HepG2 (cell line): Measurements from ENCODE around the gene SRGAP3. TPM values are rescaled to one million over a fixed set of nuclear protein-coding genes. Genes with fewer than 3 reads are reported as not detected.
A peak's percentile ranks its signal among the peaks of the same experiment; 100 is the strongest.

Experiments used
- ATAC-seq: fragments of 200-7000 bp; cut with Tn5 transposase; 3 replicates; pipeline ENCODE4 v1.9.1; 2020; ENCODE audit warnings: mild to moderate bottlenecking, moderate library complexity
- BruUV-seq: library from RNA; stranded (reverse); fragments of 400-500 nt; replicated peaks from 2 replicates; lab custom pipeline; 2021; lab: Mats Ljungman, UMichigan
- CTCF ChIA-PET: fragments of 300-600 bp; formaldehyde crosslinking; extraction: SDS; loops from one replicate; lab custom pipeline; 2021; ENCODE audit warnings: low total read pairs, inconsistent platforms, low intra/inter-chr PET ratio; lab: Yijun Ruan, JAX
- POLR2A ChIA-PET: fragments of 350-600 bp; sonication (Branson Sonifier 250); formaldehyde crosslinking; loops from one replicate; lab custom pipeline; 2020; ENCODE audit warnings: antibody characterized with exemption, inconsistent platforms; lab: Yijun Ruan, JAX
- DNase-seq: peaks from one replicate; pipeline ENCODE4 v3.0.0-alpha.2; 2015; ENCODE audit warnings: low spot score
- FAIRE-seq: peaks from 3 replicates; lab custom pipeline; 2011; peaks lifted over from hg19 to GRCh38; lab: Jason Lieb, UNC
- H2AFZ ChIP-seq: one replicate; pipeline ENCODE4 v1.6.1; 2011; ENCODE audit warnings: low read length, inconsistent platforms
- H3K27ac ChIP-seq: fragments of 300-600 bp; 3 replicates; pipeline ENCODE4 v1.8.0; 2011; ENCODE audit warnings: mixed run types, mild to moderate bottlenecking, mixed read lengths, low read length, inconsistent platforms; ENCODE audit not compliant: insufficient read depth; ENCODE audit errors: extremely low read length
- H3K27me3 ChIP-seq, 2 experiments: fragments of 200-600 bp in 1 of 2; 2 replicates in 1 of 2; 3 replicates in 1 of 2; pipeline versions ENCODE4 v1.6.0 to v1.8.0; 2011; ENCODE audit warnings: low read length in 2 of 2, mild to moderate bottlenecking in 2 of 2, moderate library complexity in 2 of 2, inconsistent platforms in 1 of 2; ENCODE audit not compliant: insufficient read depth in 2 of 2, control insufficient read depth in 1 of 2
- H3K36me3 ChIP-seq, 2 experiments: fragments of 200-600 bp in 1 of 2; replicated peaks in 1 of 2; 2 replicates in 1 of 2; 3 replicates in 1 of 2; pipeline versions ENCODE4 v1.5.1 to v1.8.0; 2011; ENCODE audit warnings: low read length in 2 of 2, inconsistent platforms in 1 of 2; ENCODE audit not compliant: insufficient read depth in 2 of 2, control insufficient read depth in 1 of 2
- H3K4me1 ChIP-seq: 2 replicates; pipeline ENCODE4 v1.5.1; 2012; ENCODE audit warnings: low read length, inconsistent platforms; ENCODE audit not compliant: insufficient read depth
- H3K4me2 ChIP-seq: 2 replicates; pipeline ENCODE4 v1.6.0; 2011; ENCODE audit warnings: low read depth, low read length, inconsistent platforms
- H3K4me3 ChIP-seq, 3 experiments: fragments of 200-600 bp in 1 of 3; sonication (generic), shearing (Covaris generic) in 1 of 3; replicated peaks in 1 of 3; 2 replicates each; pipeline ENCODE4 v1.5.1; 2011 to 2016; ENCODE audit warnings: low read length in 3 of 3, inconsistent platforms in 2 of 3, low read depth in 2 of 3, mild to moderate bottlenecking in 2 of 3, control low read depth in 1 of 3, mixed read lengths in 1 of 3; ENCODE audit not compliant: insufficient read depth in 1 of 3
- H3K79me2 ChIP-seq: one replicate; pipeline ENCODE4 v1.6.1; 2011; ENCODE audit warnings: low read length, inconsistent platforms; ENCODE audit not compliant: insufficient read depth
- H3K9ac ChIP-seq: 2 replicates; pipeline ENCODE4 v1.6.0; 2011; ENCODE audit warnings: mild to moderate bottlenecking, low read depth, low read length, inconsistent platforms; ENCODE audit not compliant: insufficient read depth
- H3K9me3 ChIP-seq: 2 replicates; pipeline ENCODE4 v1.5.1; 2012; ENCODE audit warnings: mild to moderate bottlenecking, low read length
- H4K20me1 ChIP-seq: 2 replicates; pipeline ENCODE4 v1.6.0; 2011; ENCODE audit warnings: inconsistent platforms, mild to moderate bottlenecking, low read length, moderate library complexity; ENCODE audit not compliant: insufficient read depth
- FOXO4 ChIP-seq: sonication (generic); formaldehyde crosslinking; conservative IDR thresholded peaks from 2 replicates; pipeline ENCODE4 v1.8.1; 2023; ENCODE audit warnings: missing genetic modification reagents
- NR2F1 ChIP-seq, 2 experiments: fragments of 450-650 bp in 1 of 2; formaldehyde crosslinking in 1 of 2; IDR thresholded peaks; 2 replicates each; pipeline versions ENCODE4 v1.5.0 to v1.6.1; 2016 to 2020; ENCODE audit warnings: mild to moderate bottlenecking in 1 of 2, missing compliant biosample characterization in 1 of 2, missing genetic modification reagents in 1 of 2, moderate library complexity in 1 of 2
- NR2F6 ChIP-seq, 2 experiments: IDR thresholded peaks; 2 replicates each; pipeline ENCODE4 v1.6.1; 2016; ENCODE audit warnings: antibody characterized with exemption in 1 of 2, mild to moderate bottlenecking in 1 of 2
- TEAD3 ChIP-seq: optimal IDR thresholded peaks from 2 replicates; pipeline ENCODE3; 2016; ENCODE audit warnings: borderline replicate concordance
- TOPORS ChIP-seq: sonication (generic); formaldehyde crosslinking; IDR thresholded peaks from 2 replicates; pipeline ENCODE4 v1.8.0; 2023; ENCODE audit warnings: mild to moderate bottlenecking, missing genetic modification reagents
- ZNF567 ChIP-seq: sonication (generic); formaldehyde crosslinking; IDR thresholded peaks from 2 replicates; pipeline ENCODE4 v1.8.1; 2023; ENCODE audit warnings: mild to moderate bottlenecking, missing genetic modification reagents, borderline replicate concordance
- ZNF678 ChIP-seq: sonication (generic); formaldehyde crosslinking; IDR thresholded peaks from 2 replicates; pipeline ENCODE4 v1.4.0; 2020; ENCODE audit warnings: mild to moderate bottlenecking, missing genetic modification reagents
- ZNF883 ChIP-seq: sonication (generic); formaldehyde crosslinking; IDR thresholded peaks from 2 replicates; pipeline ENCODE4 v1.5.1; 2020; ENCODE audit warnings: mild to moderate bottlenecking, missing genetic modification reagents; ENCODE audit errors: not compliant biosample characterization
- WGBS: methylation state at CpG from one replicate; pipeline ENCODE4 v1.1.6; 2017; ENCODE audit warnings: low lambda C conversion rate; 5-methylcytosine and 5-hydroxymethylcytosine counted together
- in situ Hi-C: cut with HindIII; loops from 2 replicates; pipeline ENCODE4 v1.10.0; 2017; ENCODE audit warnings: low pct_unique_long_range_greater_than_20kb; ENCODE audit not compliant: extremely low pct_ligation_motif_present
- intact Hi-C: fragments of 100-400 bp; cut with micrococcal nuclease; formaldehyde crosslinking; loops from one replicate; pipeline ENCODE4 v1.10.0; 2022; ENCODE audit not compliant: unreplicated experiment
- polyA plus RNA-seq, 8 experiments: library from polyadenylated mRNA; depleted of rRNA in 3 of 8; stranded (reverse) in 7 of 8; unstranded in 1 of 8; fragments of >200 nt; fragmentation: Illumina TruSeq in 4 of 8; extraction: Trizol in 4 of 8; gene quantifications; 2 replicates each; pipeline versions ENCODE4 v1.2.1 to v1.2.3, GENCODE V29; 2011 to 2016; ENCODE audit warnings: low read depth in 4 of 8, missing spikeins in 1 of 8, mixed read lengths in 1 of 8; ENCODE audit not compliant: insufficient read depth in 1 of 8
- total RNA-seq, 5 experiments: library from RNA; depleted of rRNA; stranded (reverse); fragments of >200 nt; fragmentation: Illumina TruSeq; extraction: Trizol; gene quantifications; 2 replicates each; pipeline ENCODE4 v1.2.3, GENCODE V29; 2016; ENCODE audit warnings: low read depth in 1 of 5
- TF ChIP-seq, protein P1 (sequence below): fragments of 450-650 bp; IDR thresholded peaks from 2 replicates; pipeline ENCODE4 v1.6.1; 2017; ENCODE audit warnings: mild to moderate bottlenecking

SRGAP3 gene
- total and polyA plus RNA-seq, 2 of the 13 experiments (the other 11 are each of a cell fraction or from before 2014, with no cell fraction given), result 1.2 to 1.4 TPM

GRCh38 chr3:9007928-9008327, 241.5 kb downstream of the SRGAP3 start (continued):
- TF ChIP-seq, protein P1, sequence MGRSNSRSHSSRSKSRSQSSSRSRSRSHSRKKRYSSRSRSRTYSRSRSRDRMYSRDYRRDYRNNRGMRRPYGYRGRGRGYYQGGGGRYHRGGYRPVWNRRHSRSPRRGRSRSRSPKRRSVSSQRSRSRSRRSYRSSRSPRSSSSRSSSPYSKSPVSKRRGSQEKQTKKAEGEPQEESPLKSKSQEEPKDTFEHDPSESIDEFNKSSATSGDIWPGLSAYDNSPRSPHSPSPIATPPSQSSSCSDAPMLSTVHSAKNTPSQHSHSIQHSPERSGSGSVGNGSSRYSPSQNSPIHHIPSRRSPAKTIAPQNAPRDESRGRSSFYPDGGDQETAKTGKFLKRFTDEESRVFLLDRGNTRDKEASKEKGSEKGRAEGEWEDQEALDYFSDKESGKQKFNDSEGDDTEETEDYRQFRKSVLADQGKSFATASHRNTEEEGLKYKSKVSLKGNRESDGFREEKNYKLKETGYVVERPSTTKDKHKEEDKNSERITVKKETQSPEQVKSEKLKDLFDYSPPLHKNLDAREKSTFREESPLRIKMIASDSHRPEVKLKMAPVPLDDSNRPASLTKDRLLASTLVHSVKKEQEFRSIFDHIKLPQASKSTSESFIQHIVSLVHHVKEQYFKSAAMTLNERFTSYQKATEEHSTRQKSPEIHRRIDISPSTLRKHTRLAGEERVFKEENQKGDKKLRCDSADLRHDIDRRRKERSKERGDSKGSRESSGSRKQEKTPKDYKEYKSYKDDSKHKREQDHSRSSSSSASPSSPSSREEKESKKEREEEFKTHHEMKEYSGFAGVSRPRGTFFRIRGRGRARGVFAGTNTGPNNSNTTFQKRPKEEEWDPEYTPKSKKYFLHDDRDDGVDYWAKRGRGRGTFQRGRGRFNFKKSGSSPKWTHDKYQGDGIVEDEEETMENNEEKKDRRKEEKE, result no peak
- TF ChIP-seq ZNF678 (CRISPR knock-in tag) (no peak), ZNF567 (no peak), TOPORS (CRISPR knock-in tag) (no peak)

DNA sequence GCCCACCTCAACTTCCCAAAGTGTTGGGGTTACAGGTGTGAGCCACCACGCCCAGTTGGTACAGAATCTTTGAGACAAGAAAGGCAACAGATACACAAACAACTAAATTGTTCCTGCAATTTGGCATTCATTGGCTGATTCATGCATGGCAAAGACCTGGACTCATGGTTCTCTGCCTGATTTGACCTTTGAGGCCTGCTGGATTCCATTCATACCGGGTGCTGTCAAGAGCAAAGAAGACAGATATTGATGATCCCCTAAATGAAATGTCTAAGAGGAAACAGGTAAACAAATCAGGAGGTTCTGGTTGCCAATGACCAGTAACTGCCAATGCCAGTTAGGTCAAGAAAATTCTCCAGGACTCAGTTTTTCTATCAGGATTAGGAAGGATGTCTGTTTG, 242.2 kb downstream of the SRGAP3 start:
- Histone ChIP-seq H4K20me1 (no peaks in the 10 kb centered on the region), H3K27ac (no peak overlapping the region), H3K36me3 (no peaks in the 10 kb centered on the region), H3K4me3 (no peak overlapping the region), H3K4me2 (no peak overlapping the region), H3K9me3 (no peaks in the 10 kb centered on the region), H3K79me2 (no peaks in the 10 kb centered on the region), H3K9ac (no peak overlapping the region), H2AFZ (no peak overlapping the region), H3K4me1 (peaks cover 9% of the 10 kb centered on the region), H3K27me3 (0 out of 5 replicates have a peak, but pooled peaks cover 0 to 3% of the 10 kb centered on the region in 2 experiments)
- ChIA-PET CTCF (no interaction called here), POLR2A (no interaction called here)
- TF ChIP-seq, protein P1, result no peak
- TF ChIP-seq NR2F6 (IDR thresholded peaks at IDR 0.05) (0 out of 2 replicates have a peak, but pooled peaks have one; percentile 14), NR2F6 (CRISPR knock-in tag; IDR thresholded peaks at IDR 0.05) (peak; percentile 20; the same call in 1 of the 2 replicates), ZNF883 (CRISPR knock-in tag) (no peak), NR2F1 (CRISPR knock-in tag; IDR thresholded peaks at IDR 0.05) (0 out of 4 replicates have a peak, but pooled peaks of 1 of the 2 experiments have one; percentile 29), FOXO4 (CRISPR knock-in tag) (0 out of 2 replicates have a peak, but pooled peaks have one; percentile 29), TEAD3 (peak; percentile 93)
- no TSS peak for BruUV-seq
- intact Hi-C loops (no loop called here), in situ Hi-C loops (no loop called here)
- WGBS, result 13% methylated on average over 2 of the region's 2 CpGs
- DNase-seq, result peak; percentile 23
- no peak for FAIRE-seq
- peak; percentile 87 for ATAC-seq
